CD1c-positive myeloid dendritic cell (primary cell): ENCODE data around the gene AGBL1.

Source experiments
- DNase-seq: peaks from one replicate; pipeline ENCODE4 v3.0.0-alpha.2; 2016; ENCODE audit errors: extremely low spot score

The AGBL1 gene

GRCh38 chr15:86644339-86644738 lies 564.7 kb downstream of the AGBL1 start:
- DNase-seq = no peak

GRCh38 chr15:86645925-86646500 lies 566.3 kb downstream of the AGBL1 start:
- no peak for DNase-seq

DNA sequence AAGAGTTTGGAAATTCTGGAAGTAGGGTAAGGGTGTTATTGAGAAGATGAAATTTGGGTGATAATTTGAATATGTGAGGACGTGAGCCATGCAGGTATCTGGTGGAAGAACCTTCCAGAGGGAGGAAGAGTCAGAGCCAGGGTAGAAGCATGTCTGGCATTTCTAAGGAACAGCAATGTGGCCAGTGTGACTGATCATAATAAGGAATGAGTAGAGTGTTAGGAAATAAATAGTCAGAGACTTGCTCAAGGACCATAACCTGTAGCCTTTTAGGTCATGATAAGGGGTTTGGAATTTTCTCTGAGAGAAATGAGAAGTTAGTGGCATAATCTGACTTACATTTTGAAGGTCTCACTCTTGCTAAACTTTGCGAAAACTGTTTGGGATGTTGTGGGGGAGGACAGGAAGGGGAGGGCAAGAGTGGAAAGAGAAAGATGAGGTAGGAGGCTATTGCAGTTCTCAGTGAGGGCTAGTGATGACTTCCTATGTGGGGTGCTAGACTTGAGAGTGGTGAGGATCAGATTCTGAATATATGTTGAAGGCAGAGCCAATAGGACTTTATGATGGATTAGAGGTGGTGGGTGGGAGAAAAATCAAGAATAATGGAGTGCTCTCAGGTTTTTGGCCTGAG lies 568.3 kb downstream of the AGBL1 start:
- DNase-seq = no peak

GRCh38 chr15:86649277-86649676 lies 569.6 kb downstream of the AGBL1 start:
- no peak for DNase-seq

DNA sequence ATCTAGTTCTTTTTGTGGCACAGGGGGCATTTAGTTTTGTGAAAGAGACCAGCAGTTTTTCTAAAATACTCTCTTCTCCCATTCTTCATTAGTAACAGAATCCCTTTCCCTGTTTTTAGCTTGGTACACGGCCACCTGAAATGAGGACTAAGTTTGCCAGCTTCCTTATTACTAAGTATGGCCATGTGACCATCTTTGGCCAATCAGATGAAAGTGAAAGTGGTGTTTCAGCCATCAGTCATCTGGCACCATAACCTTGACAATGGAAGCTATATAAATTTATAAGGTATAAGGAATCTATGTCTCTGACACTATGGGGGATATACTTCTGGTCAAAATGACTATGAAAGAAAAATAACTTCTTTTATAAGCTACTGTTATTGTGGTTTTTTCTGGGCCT lies 570.4 kb downstream of the AGBL1 start:
- DNase-seq = no peak

DNA sequence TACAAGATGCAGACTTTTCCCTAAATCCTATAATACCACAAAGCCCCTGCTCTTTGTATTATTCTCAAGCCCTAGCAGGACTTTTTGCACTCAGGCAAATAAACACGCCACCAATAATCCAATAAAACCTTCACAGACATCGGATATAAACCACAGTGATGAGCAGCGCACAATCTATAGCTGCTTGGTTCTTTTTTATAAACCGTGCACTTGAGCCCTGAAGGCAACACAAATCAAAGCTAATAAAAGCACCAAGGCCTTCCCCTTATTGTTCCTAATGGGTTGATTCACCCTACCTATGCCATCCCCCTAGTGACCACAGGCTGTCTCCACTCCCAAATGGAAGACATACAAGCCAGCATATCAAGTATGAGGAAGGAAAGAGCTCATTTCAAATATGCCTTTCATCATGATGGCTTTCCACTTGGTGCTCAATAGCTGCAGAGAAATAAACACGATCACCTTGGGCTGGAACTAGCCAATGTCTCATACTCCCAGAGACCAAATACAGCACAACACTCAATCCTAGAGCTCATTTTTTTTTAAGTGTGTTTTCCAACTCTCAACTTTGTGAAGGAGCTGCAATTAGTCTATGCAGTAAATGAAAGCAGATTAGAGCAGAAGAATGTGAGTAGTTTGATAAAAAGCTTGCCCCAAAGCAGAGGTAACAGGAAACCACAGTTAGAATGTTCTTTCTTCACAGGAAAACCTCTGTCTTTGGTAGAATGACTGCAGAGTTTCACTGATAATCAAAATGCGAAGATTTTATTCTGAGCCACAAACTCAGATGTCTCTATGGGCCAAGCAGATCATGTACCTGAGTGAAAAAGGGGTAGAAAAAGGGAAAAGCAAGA lies 573.9 kb downstream of the AGBL1 start:
- DNase-seq = peak; percentile 1

- no peak for DNase-seq
Measured at GRCh38 chr15:86654501-86654900, 574.8 kb downstream of the AGBL1 start.

GRCh38 chr15:86657305-86657704 lies 577.6 kb downstream of the AGBL1 start:
- no peak for DNase-seq

DNA sequence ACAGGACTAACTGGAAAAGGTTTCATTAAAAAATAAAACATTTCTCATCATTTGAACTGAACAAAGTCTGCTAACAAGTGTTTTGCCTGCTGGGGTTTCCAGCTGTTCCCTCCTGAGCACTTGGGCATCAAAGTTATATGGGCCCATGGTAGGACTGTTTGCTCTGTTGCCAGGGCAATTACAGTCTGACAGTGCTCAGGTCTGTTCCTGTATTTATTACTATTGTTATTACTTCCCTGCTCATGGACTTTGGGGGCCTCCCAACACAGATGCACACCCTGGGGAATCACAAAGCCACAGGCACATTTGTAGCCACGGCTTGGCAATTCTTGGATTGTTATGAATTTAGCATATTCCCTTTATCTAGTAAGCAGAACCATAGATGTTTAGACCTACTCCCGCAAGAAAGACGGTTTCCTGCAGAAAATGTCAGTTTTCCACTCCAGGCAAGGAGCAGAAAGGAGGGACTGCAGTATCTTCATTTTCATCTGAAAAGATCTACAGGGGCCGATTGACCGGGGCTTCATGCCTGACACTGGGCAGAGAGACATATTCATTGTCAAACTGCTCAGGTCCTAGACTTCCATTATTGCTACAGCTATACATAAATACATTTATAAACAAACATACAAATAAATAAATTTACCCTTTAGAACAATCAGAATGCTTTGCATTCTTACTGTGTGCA lies 580.2 kb downstream of the AGBL1 start:
- DNase-seq = no peak

- no peak for DNase-seq
Measured at GRCh38 chr15:86661580-86661979, 581.9 kb downstream of the AGBL1 start.

- no peak for DNase-seq
Measured at GRCh38 chr15:86663304-86663703, 583.6 kb downstream of the AGBL1 start.

- no peak for DNase-seq
Measured at GRCh38 chr15:86663979-86664378, 584.3 kb downstream of the AGBL1 start.

DNA sequence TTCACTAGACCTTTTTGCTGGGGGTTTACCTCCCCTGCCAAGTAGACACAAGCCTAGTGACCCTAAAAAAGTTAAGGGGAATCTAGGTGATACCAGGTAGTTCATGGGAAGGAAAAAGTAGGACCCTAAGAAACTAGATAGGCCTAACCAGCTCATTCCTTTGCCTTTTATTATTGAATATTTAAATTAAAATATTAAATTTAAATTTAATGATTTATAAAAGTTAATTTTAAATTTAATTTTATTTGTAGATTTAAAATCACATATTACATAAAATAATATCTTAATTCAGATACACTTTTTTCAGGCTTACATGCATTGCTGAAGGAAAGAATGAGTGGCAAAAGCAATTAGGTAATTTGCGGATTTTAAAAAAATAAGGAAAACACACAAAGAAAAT lies 584.9 kb downstream of the AGBL1 start:
- no peak for DNase-seq

DNA sequence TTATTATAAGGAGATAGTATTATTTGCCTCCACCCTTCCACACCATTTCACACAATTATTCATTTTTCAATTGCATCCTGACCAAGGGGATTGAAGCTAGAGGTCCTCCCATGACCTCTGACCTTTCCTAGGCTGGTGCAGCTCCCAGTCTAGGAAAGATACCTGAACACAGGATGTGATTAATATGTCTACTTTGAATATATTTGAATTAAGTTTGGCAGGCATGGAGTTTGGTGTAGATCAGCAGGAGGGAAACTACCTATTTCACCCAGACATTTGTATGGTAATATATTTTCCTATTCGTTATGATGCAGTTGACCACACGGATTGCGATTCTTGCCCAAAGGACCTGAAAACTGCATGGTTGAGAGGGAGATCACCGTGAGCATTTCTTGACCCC lies 596.3 kb downstream of the AGBL1 start:
- DNase-seq = no peak

DNA sequence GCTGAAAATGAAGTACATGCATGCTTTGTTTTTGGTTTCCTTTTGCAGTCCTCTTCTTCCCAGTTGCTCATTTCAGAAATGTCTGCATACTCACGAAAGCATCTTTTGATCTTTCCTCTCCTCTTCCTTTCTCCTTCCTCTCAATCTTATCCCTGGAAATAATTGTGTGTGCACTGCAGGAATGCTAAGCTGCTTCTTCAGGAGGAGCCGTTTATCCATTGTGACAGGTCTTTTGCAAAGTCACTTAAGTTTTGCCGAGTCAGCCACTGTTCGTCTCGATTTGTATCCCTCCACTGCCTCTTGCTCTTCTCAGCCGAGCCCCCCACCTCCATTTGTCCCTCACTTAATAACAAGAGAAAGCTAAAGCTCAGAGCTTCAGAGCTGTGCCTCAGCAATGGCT lies 597.6 kb downstream of the AGBL1 start:
- DNase-seq = no peak

DNA sequence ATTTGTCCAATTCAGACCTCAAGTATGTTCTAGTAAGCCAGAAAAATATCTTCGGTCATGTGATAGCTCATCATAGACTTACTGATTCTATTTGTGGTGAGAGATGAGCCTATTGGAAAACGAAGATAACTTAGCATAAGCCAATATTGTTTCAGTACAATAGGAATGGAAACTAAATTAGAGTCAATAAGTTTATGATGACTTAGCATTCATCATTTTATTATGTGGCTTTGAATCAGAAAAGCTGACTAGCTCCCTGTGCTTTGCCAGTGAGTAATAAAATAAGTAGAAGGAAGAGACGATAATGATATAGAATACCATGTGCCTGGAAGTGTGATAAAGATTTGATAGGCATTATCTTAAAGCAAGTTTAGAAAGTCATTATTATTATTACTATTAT lies 605.6 kb downstream of the AGBL1 start:
- DNase-seq = no peak

DNA sequence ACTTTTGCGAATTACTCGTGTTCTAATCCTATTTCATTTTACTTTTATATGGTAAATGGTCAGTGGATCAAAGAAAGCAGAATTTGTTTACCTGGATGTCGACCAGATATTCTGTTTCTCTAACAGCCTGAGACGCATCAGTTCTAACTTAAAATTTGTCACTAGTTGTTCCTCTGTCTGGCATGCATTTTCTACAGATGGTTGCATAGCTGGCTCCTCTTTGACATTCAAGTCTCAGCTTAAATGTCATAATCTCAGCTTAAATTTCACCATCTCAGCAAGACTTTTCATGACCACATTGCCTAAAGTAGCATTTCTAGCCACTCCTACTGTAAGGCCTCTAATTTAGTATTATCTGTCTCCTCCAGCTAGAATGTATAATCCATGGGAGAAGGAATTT lies 609.3 kb downstream of the AGBL1 start:
- no peak for DNase-seq

DNA sequence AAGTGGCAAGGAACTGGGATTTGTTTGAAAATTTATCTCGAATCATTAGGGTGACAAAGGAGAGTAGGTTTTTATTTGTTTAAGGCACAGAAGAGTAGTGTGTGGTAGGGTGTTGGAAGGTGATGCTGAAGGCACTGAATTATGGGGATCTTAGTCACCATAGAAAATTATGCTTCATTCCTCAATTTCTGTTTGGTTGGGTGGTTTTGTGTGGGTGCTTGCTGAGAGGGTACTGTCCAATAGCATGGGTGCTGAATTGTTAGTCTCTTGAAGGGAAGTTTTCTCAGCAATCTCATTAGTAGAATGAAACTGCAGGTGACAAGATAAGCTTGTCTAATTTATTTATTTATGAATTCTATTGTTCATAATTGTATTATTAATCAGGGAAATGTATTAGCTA lies 610.9 kb downstream of the AGBL1 start:
- no peak for DNase-seq

DNA sequence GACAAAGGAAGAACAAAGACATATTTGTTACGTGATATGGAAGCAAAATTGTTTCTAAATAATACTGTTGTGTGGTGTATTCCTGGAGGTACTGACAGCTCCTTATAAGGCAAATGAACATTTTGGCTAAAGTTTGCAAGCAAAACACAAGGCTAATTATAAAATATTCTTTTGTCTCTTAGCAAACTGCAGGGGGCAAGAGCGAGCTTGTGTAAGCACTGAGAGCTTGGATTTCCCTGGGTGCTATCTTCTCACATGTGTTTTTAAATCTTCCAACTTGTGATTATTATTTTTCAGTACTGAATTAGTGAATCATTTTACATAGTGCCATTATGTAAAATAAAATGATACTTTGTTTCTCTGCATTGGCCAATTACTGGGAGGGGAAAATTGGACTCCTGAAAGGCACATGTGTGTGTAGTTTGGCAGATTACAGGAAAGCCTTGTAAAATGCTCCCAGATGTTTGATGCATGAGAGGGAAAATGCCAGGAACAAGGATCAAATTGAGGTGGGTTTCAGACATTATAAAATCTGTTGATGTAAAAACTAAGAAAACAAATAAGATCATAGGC lies 611.5 kb downstream of the AGBL1 start:
- DNase-seq = no peak

- DNase-seq = no peak
Measured at GRCh38 chr15:86700864-86701610, 621.4 kb downstream of the AGBL1 start.

GRCh38 chr15:86701611-86701963 lies 621.9 kb downstream of the AGBL1 start:
- DNase-seq = no peak

- no peak for DNase-seq
Measured at GRCh38 chr15:86706813-86707212, 627.1 kb downstream of the AGBL1 start.
